GM12891 (cell line): ENCODE measurements around the gene GNL2.

Experiments used
- DNase-seq: peaks from one replicate; pipeline ENCODE4 v3.0.0; 2011; ENCODE audit warnings: low spot score; ENCODE audit not compliant: insufficient read length
- FAIRE-seq: peaks from 2 replicates; lab custom pipeline; 2011; peaks lifted over from hg19 to GRCh38; lab: Jason Lieb, UNC
- PAX5 ChIP-seq: IDR thresholded peaks from 2 replicates; pipeline ENCODE4 v1.6.1; 2011; ENCODE audit warnings: low read length, moderate library complexity, mild to moderate bottlenecking; ENCODE audit not compliant: insufficient read depth, severe bottlenecking
- POLR2A ChIP-seq: IDR thresholded peaks from 2 replicates; pipeline ENCODE4 v1.6.1; 2011; ENCODE audit warnings: low read depth, low read length, control low read depth
- POLR2AphosphoS5 ChIP-seq: IDR thresholded peaks from 2 replicates; pipeline ENCODE4 v1.6.1; 2011; ENCODE audit warnings: low read depth, low read length, control low read depth
- POU2F2 ChIP-seq: IDR thresholded peaks from 2 replicates; pipeline ENCODE4 v1.6.1; 2011; ENCODE audit warnings: low read depth, mild to moderate bottlenecking, control low read depth, low read length, moderate library complexity
- SPI1 ChIP-seq: IDR thresholded peaks from 2 replicates; pipeline ENCODE4 v1.6.1; 2011; ENCODE audit warnings: low read depth, low read length, control low read depth
- TAF1 ChIP-seq: IDR thresholded peaks from 2 replicates; pipeline ENCODE4 v1.6.1; 2011; ENCODE audit warnings: low read depth, low read length, control low read depth

The GNL2 gene

GRCh38 chr1:37630426-37631028 lies 34.8 kb upstream of the GNL2 start:
- FAIRE-seq, result no peak
- no peak for DNase-seq
- TF ChIP-seq POLR2A, result no peak
- no peak for TF ChIP-seq PAX5
- TF ChIP-seq TAF1, result no peak
- no peak for TF ChIP-seq POU2F2
- TF ChIP-seq POLR2AphosphoS5, result no peak
- TF ChIP-seq SPI1, result no peak

DNA sequence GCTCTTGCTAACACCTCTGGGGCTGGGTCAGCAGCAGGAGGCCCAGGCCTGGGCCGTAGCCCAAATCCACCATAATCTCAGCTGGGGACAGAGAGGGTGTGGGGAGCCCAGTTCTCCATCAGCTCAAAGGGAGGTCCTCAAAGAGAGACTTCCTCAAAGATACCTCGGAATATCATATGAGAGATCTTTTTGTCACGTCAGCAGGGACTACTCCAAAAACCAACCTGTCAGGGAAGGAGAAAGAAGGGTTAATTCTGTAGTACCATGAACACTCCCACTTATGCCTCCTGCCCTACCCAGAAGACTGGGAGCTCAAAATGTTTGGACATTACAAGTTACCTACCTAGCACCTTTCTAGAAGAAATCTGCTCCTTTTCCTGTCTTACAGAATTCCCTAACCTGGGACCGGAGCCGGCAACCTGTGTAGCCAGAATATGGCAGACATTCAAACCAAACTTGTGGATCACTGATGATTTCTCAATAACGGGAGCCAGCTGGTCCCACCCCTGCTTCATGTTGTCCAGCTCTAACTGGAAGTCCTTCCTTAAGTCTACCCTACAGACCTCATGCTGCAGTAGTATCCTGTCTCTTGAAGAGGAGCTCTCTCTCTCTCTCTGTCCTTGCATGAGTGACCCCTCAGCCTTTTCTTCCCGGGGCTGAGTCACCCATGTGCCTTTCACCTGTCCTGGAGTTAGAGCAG lies 34.1 kb upstream of the GNL2 start:
- TF ChIP-seq SPI1, result no peak
- no peak for TF ChIP-seq POU2F2
- TF ChIP-seq TAF1, result no peak
- TF ChIP-seq PAX5, result no peak
- no peak for TF ChIP-seq POLR2AphosphoS5
- no peak for TF ChIP-seq POLR2A
- DNase-seq (no peak), FAIRE-seq (no peak)

DNA sequence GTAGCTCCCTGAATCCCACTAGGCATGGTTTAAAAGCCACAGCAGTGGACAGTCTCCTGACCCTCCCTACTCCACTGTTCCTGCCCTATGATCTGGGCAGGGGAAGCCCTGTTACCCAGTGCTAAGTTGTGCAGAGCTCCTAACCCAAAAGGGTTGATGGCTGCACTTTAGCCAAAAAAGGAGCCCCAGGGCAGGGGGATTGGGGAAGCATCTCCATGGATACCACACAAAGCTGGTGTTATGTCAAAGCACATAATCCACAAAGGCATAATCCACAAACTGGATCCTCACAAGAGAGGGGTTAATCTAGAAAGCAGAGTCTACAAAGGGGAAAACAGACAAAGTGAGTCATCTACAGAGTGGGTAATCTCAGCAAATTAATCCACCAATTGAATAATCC lies 33.3 kb upstream of the GNL2 start:
- FAIRE-seq, result no peak
- DNase-seq, result no peak
- TF ChIP-seq PAX5, result no peak
- TF ChIP-seq POLR2A, result no peak
- no peak for TF ChIP-seq TAF1

- FAIRE-seq (no peak), DNase-seq (no peak)
- TF ChIP-seq POLR2AphosphoS5 (no peak), POLR2A (no peak), POU2F2 (no peak), SPI1 (no peak), PAX5 (no peak), TAF1 (no peak)
These were observed 32.4 kb upstream of the GNL2 start for GRCh38 chr1:37628026-37628556.

DNA sequence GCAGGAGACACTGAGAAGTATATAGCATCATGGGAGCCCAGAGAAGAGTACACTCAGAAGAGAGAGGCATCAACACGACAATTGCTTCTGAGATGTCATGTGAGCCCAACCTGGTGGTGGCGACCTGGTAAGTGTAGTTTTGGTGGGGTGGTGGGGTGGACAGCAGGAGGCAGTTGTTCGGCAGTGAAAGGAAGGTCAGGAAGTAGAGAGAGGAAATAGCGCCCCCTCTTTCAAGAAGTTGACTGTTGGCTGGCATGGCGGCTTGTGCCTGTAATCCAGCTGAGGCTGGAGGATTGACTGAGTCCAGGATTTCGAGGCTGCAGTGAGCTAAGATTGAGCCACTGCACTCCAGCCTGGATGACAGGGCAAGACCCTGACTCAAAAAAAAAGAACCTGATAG lies 26.4 kb upstream of the GNL2 start:
- DNase-seq (no peak), FAIRE-seq (no peak)
- no peak for TF ChIP-seq POLR2A
- no peak for TF ChIP-seq POLR2AphosphoS5

- FAIRE-seq, result no peak
- TF ChIP-seq TAF1 (no peak), POU2F2 (no peak), SPI1 (no peak), PAX5 (no peak), POLR2A (no peak), POLR2AphosphoS5 (no peak)
- no peak for DNase-seq
These were observed 25.7 kb upstream of the GNL2 start for GRCh38 chr1:37621326-37621870.

DNA sequence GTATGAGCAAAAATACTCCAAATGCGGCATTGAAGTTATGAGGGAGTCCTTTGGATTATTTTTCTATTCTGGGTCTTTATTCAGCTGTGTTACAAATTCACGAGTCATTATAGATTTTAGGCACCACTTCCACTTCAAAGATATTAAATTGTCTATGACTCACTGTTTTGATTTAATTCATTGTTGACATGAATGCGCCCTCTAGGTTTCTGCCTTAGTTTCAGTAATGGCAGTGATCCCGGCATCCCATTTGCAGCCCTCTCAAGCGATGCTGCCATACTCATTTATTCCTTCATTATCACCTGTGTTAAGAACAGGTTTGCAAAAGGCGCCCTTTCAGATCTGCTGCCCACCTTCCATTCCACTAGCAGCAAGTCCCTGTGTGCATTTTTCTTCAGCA lies 25.0 kb upstream of the GNL2 start:
- no peak for FAIRE-seq
- no peak for DNase-seq
- TF ChIP-seq POU2F2 (no peak), PAX5 (no peak), POLR2AphosphoS5 (no peak), POLR2A (no peak), SPI1 (no peak), TAF1 (no peak)

DNA sequence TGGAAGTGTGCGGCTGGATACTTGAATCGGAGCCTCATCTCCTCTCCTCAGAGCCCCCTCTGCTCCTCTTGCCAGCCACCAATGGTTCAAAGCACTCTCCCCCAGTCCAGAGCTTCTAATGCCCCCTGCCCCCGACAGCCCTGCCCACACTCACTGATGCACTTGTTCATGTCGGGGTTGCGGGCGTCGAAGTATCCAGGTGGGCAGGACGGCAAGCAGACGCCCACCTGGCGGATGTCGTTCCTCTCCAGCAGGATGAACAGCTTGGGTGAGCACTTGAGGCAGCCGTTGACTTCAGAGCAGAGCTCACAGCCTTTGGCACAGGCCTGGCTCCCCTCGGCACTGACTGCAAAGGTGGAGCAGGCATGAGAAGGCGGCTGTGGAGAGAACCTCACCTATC lies 20.6 kb upstream of the GNL2 start:
- TF ChIP-seq PAX5, result no peak
- TF ChIP-seq TAF1, result no peak
- TF ChIP-seq SPI1, result no peak
- TF ChIP-seq POLR2A, result no peak
- no peak for TF ChIP-seq POLR2AphosphoS5
- TF ChIP-seq POU2F2, result no peak

GRCh38 chr1:37614105-37614504 lies 18.4 kb upstream of the GNL2 start:
- no peak for FAIRE-seq
- no peak for DNase-seq
- TF ChIP-seq TAF1, result no peak
- no peak for TF ChIP-seq POLR2AphosphoS5
- no peak for TF ChIP-seq POU2F2
- no peak for TF ChIP-seq SPI1
- no peak for TF ChIP-seq POLR2A

More for the DNA sequence above, 20.6 kb upstream of the GNL2 start:
- FAIRE-seq (no peak), DNase-seq (no peak)

DNA sequence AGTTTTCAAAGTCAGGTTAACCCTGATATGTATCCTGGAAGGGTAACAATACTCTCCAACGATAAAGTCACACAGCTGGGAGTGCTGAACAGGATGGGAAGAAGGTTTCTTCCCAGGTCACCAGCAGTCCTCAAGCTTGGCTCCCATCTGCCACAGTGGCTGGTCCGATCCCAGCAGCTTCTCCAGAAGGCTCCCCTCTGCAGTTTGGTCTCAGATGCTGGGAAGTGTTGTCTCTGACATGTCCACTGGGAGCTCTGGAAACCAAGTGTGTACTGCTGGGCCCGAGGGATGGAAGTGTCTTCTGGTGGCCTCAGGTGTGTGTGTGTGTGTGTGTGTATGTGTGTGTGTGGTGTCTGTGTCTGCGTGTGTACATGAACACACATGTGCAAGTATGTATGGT lies 16.4 kb upstream of the GNL2 start:
- DNase-seq (no peak), FAIRE-seq (no peak)
- no peak for TF ChIP-seq POU2F2
- no peak for TF ChIP-seq PAX5
- TF ChIP-seq TAF1, result no peak
- no peak for TF ChIP-seq POLR2AphosphoS5
- no peak for TF ChIP-seq SPI1
- no peak for TF ChIP-seq POLR2A
